WTC11 (cell line): ENCODE data around the gene RNASE4. TPM values are rescaled to one million over a fixed set of nuclear protein-coding genes. Genes with fewer than 3 reads are reported as not detected.

Source experiments
- total RNA-seq: library from RNA; stranded (reverse); gene quantifications from 3 replicates; pipeline ENCODE4 v1.2.3, GENCODE V29; 2021

The RNASE4 gene
- total RNA-seq, 1 experiment from 2014 or later = 2.8 TPM

Other genes with a start within 250 kb of the RNASE4 start
- gene KLHL33, start 248.4 kb upstream of the RNASE4 start, total RNA-seq = 0.07 to 0.18 TPM (median 0.17 TPM) in 3 replicates
- 33.3 to 40.0 TPM (median 37.3 TPM) in 3 replicates for gene OSGEP, start 229.7 kb upstream of the RNASE4 start, total RNA-seq
- gene APEX1, start 229.3 kb upstream of the RNASE4 start, total RNA-seq = 299 to 324 TPM (median 308 TPM) in 3 replicates
- gene PIP4P1, start 223.1 kb upstream of the RNASE4 start, total RNA-seq = 28.3 to 34.1 TPM (median 29.7 TPM) in 3 replicates
- gene PNP, start 215.2 kb upstream of the RNASE4 start, total RNA-seq = 72.7 to 95.8 TPM (median 75.0 TPM) in 3 replicates
- 0.82 to 1.2 TPM (median 1.0 TPM) in 3 replicates for gene RNASE10, start 179.0 kb upstream of the RNASE4 start, total RNA-seq
- gene RNASE9, start 123.5 kb upstream of the RNASE4 start, total RNA-seq = 0.14 TPM in 1 of 3 replicates, not detected in the others
- not detected in 3 replicates for gene RNASE11, start 96.6 kb upstream of the RNASE4 start, total RNA-seq
- gene RNASE12, start 93.2 kb upstream of the RNASE4 start, total RNA-seq = not detected in 3 replicates
- gene OR6S1, start 42.9 kb upstream of the RNASE4 start, total RNA-seq = not detected in 3 replicates
- gene ANG, start 4.2 kb downstream of the RNASE4 start, total RNA-seq = 4.8 to 5.2 TPM (median 4.9 TPM) in 3 replicates
- gene EDDM3A, start 61.3 kb downstream of the RNASE4 start, total RNA-seq = 0.20 TPM in 1 of 3 replicates, not detected in the others
- gene EDDM3B, start 83.8 kb downstream of the RNASE4 start, total RNA-seq = not detected in 3 replicates
- 0.18 to 0.37 TPM (median 0.18 TPM) in 3 replicates for gene RNASE6, start 96.7 kb downstream of the RNASE4 start, total RNA-seq
- gene RNASE1, start 118.3 kb downstream of the RNASE4 start, total RNA-seq = 3.4 to 6.2 TPM (median 4.7 TPM) in 3 replicates
- not detected in 3 replicates for gene RNASE3, start 206.8 kb downstream of the RNASE4 start, total RNA-seq